Neural crest cell (in vitro differentiated cells): ENCODE results near the gene ITGA2B. TPM values are rescaled to one million over a fixed set of nuclear protein-coding genes. Genes with fewer than 3 reads are reported as not detected.
A peak's percentile ranks its signal among the peaks of the same experiment; 100 is the strongest.
"Not testable (repeated sequence)": the region's sequence is repeated elsewhere in the genome, so short reads cannot be mapped to it uniquely, and the experiment has no call there.

ENCODE experiments used
- DNase-seq: peaks from one replicate; pipeline ENCODE4 v3.0.0; 2021; ENCODE audit warnings: low read depth, mixed read lengths, low spot score
- H3K27ac Mint-ChIP-seq: one replicate; pipeline ENCODE4 v1.8.0; 2021; ENCODE audit warnings: mild to moderate bottlenecking, mixed read lengths; ENCODE audit not compliant: unreplicated experiment
- H3K27me3 Mint-ChIP-seq: 2 replicates; pipeline ENCODE4 v1.8.0; 2021; ENCODE audit warnings: low read depth, mild to moderate bottlenecking, mixed read lengths
- H3K36me3 Mint-ChIP-seq: 2 replicates; pipeline ENCODE4 v1.8.0; 2021; ENCODE audit warnings: low read depth, mild to moderate bottlenecking, mixed read lengths
- H3K4me1 Mint-ChIP-seq: 2 replicates; pipeline ENCODE4 v1.8.0; 2021; ENCODE audit warnings: mixed read lengths
- H3K4me3 Mint-ChIP-seq: one replicate; pipeline ENCODE4 v1.8.0; 2021; ENCODE audit warnings: mild to moderate bottlenecking, mixed read lengths
- H3K9me3 Mint-ChIP-seq: 2 replicates; pipeline ENCODE4 v1.8.0; 2021; ENCODE audit warnings: mixed read lengths
- CTCF ChIP-seq: fragments of 200-600 bp; sonication (generic); conservative IDR thresholded peaks from 2 replicates; pipeline ENCODE4 v1.5.0; 2021; ENCODE audit warnings: antibody characterized with exemption, mild to moderate bottlenecking
- total RNA-seq: library from RNA; stranded (reverse); gene quantifications from 2 replicates; pipeline ENCODE4 v1.2.1, GENCODE V29; 2021

Gene ITGA2B
- total RNA-seq, 1 donor from 2014 or later, result 7.3 TPM

GRCh38 chr17:44397479-44398440 is 8.3 kb upstream of the ITGA2B start:
- Mint-ChIP-seq H3K4me3 (no peak overlapping the region), H3K27me3 (no peaks in the 10 kb centered on the region), H3K9me3 (no peaks in the 10 kb centered on the region), H3K36me3 (peaks cover 16% of the 10 kb centered on the region), H3K27ac (peak overlapping the region; percentile 75), H3K4me1 (no peaks in the 10 kb centered on the region)
- no peak for DNase-seq
- TF ChIP-seq CTCF, result no peak

GRCh38 chr17:44396946-44397345 is 7.5 kb upstream of the ITGA2B start:
- Mint-ChIP-seq H3K27me3 (no peaks in the 10 kb centered on the region), H3K36me3 (peaks cover 16% of the 10 kb centered on the region), H3K4me1 (no peaks in the 10 kb centered on the region), H3K9me3 (no peaks in the 10 kb centered on the region), H3K27ac (no peak overlapping the region), H3K4me3 (no peak overlapping the region)
- DNase-seq, result no peak
- TF ChIP-seq CTCF, result no peak

- H3K4me1 Mint-ChIP-seq, result no peaks in the 10 kb centered on the region
- H3K36me3 Mint-ChIP-seq, result peaks cover 12% of the 10 kb centered on the region
- no peak for TF ChIP-seq CTCF
- no peak overlapping the region for H3K4me3 Mint-ChIP-seq
- no peaks in the 10 kb centered on the region for H3K9me3 Mint-ChIP-seq
- no peak for DNase-seq
- H3K27me3 Mint-ChIP-seq, result no peaks in the 10 kb centered on the region
- H3K27ac Mint-ChIP-seq, result no peak overlapping the region
Measured at GRCh38 chr17:44394833-44395232, 5.4 kb upstream of the ITGA2B start.

- not testable (repeated sequence) for DNase-seq, H3K36me3 Mint-ChIP-seq, H3K4me3 Mint-ChIP-seq, H3K4me1 Mint-ChIP-seq, H3K27ac Mint-ChIP-seq, H3K9me3 Mint-ChIP-seq, H3K27me3 Mint-ChIP-seq
Measured at GRCh38 chr17:44394112-44394511, 4.7 kb upstream of the ITGA2B start.

- Mint-ChIP-seq H3K36me3 (no peaks in the 10 kb centered on the region), H3K9me3 (no peaks in the 10 kb centered on the region), H3K4me1 (peaks cover 9% of the 10 kb centered on the region), H3K27me3 (peaks cover 12% of the 10 kb centered on the region), H3K27ac (no peak overlapping the region), H3K4me3 (no peak overlapping the region)
- no peak for TF ChIP-seq CTCF
- DNase-seq, result no peak
Measured at GRCh38 chr17:44390250-44390870, 911 bp upstream of the ITGA2B start.

- H3K27ac Mint-ChIP-seq, result no peak overlapping the region
- H3K4me1 Mint-ChIP-seq, result peaks cover 12% of the 10 kb centered on the region
- no peaks in the 10 kb centered on the region for H3K36me3 Mint-ChIP-seq
- DNase-seq, result no peak
- peak overlapping the region; percentile 56 for H3K4me3 Mint-ChIP-seq
- H3K27me3 Mint-ChIP-seq, result peaks cover 16% of the 10 kb centered on the region
- no peaks in the 10 kb centered on the region for H3K9me3 Mint-ChIP-seq
- no peak for TF ChIP-seq CTCF
Measured at GRCh38 chr17:44389723-44390202, 314 bp upstream of the ITGA2B start.
